Stimulated activated CD4-positive, alpha-beta T cell treated with anti-CD3 and anti-CD28 coated beads, Interleukin-4, amount 100 ng/mL, for 1 hour (primary cell): ENCODE data around the gene BBLN.

Experiments
- DNase-seq: peaks from one replicate; pipeline ENCODE4 v3.0.0-alpha.2; 2020

BBLN gene

DNA sequence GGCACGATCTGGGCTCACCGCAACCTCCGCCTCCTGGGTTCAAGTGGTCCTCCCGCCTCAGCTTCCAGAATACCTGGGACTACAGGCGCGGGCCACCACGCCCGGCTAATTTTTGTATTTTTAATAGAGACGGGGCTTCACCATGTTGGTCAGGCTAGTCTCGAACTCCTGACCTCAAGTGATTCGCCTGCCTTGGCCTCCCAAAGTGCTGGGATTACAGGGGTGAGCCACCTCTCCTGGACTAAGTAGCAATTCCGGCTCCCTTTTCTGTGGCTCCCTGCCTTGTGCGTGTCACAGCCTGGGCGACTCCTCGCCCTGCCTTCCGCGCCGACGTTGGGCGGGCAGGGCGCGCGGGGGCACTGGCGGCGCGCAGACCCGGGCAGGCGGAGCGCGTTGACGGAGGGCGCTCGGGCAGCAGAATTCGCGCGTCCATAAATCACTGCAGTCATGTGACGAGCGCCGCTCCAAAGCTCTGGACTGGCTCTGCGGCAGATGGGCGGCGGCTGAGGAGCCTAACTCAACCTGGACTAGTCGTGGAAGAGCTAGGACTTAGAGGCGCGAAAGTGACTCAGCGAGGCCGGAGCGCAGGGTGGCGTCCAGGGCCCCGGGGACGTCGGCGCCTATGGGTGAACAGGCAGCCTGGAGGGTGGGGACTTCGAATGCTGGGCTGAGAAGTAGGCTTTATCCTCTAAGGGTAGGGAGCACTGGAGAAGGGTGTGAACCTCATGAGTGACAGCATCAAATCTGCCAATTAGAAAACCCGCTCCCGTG, 32.7 kb downstream of the BBLN start:
- peak; percentile 56 for DNase-seq

GRCh38 chr9:128193469-128194096, 33.5 kb downstream of the BBLN start:
- DNase-seq: no peak

DNA sequence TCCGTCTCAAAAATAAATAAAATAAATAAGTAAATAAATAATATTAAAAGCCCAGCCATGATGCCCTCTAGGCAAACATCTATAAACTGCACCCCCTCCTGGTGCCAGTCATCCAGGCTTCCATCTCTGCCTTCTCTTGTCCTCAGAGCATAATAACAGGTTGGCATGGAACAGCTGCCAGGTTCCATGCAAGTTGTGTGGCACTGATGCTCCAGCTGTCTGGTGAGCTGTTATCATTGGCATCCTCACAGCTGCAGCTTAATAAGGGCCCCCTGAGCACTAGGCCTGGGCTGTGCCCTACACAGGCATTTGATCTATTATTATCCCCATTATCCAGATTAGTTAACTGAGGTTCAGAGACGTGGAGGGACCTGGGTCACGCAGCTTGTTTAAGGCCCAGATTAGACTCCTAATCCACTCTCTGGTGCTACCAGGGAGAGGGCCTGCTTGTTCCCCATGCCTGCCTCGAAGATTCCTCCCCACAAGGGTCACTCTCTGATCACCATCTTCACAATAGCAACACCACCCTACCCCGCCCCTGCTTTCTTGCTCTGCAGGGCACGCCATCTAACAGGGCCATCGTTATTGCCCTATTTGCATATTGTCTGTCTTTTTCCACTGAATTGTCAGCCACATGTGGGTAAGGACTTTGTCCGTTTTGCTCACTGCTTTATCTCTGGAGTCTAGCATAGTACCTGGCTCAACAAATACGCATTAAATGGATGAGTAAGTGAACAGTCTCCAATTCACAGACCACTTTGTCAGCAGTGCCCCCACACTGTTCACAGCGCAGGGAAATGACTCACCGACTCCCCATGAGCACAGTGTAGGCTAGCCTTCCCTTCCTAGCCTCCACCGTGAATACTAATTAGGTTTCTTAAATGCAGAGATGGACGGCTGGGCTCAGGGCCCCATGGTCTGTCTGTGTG, 41.6 kb downstream of the BBLN start:
- no peak for DNase-seq

DNA sequence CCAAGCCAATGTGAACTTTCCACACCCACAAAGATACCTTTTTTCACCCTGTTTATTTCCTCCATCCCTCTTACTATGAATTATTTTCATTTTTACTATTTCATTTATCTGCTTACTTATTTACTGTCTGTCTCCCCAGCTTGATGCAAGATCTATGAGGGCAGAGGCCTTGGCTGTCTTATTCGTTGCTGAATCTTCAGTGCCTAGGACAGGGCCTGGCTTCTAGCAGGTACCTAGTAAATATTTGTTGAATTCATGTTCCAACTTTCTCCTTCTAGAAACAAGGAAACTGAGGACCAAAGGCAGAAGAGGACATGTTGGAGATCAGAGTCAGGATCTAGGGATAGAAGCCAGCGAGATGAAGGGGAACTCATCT, 42.6 kb downstream of the BBLN start:
- DNase-seq: no peak

GRCh38 chr9:128203024-128203706, 43.1 kb downstream of the BBLN start, which contains the start of gene DNM1:
Gene DNM1 (plus strand): TSS chr9:128203379. CDS start chr9:128203471, 92 bp downstream.
- peak; percentile 67 for DNase-seq

DNA sequence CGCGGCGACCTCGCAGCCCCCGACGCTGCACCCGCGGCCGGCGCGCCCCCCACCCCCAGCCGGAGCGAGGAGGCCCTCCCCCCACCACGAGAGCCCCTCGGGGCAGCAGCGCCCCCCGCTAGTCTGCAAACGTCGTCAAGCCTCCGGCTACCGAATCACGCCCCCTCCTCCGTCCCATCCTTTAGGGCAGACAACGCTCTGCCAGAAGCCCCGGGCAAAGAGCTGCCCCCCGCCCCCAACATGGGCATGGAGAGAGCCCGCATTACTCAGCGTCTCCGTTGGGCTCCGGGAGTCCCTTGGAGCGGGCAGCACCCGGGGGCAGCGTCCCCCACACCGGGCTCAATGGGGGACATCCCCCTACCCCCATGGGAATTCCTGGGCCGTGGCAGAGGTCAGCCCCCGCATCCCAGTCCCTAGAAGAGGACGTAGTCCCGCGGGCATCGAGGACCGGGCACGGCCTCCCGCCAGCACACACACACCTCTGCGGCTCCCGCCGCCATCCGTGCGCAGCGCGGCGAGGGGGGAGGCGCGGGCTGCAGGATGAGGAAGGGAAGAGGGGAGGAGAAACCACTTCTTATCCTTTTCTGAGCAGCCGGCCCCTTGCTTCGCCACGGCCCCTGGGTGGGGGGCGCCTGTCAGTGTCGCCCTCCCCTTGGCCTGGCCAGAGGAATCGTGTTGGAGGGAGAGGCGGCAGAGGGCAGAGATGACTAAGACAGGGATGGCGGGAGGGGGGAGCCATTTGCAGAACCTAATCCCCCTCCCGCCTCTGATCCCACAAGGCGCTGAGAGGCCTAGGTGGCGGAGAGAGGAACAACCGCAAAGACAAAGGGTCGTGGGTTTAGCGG, 43.9 kb downstream of the BBLN start:
- DNase-seq: peak; percentile 16

GRCh38 chr9:128204858-128205257, 44.8 kb downstream of the BBLN start:
- DNase-seq: no peak

GRCh38 chr9:128205296-128205944, 45.4 kb downstream of the BBLN start:
- DNase-seq: no peak

GRCh38 chr9:128206484-128206883, 46.4 kb downstream of the BBLN start:
- no peak for DNase-seq

DNA sequence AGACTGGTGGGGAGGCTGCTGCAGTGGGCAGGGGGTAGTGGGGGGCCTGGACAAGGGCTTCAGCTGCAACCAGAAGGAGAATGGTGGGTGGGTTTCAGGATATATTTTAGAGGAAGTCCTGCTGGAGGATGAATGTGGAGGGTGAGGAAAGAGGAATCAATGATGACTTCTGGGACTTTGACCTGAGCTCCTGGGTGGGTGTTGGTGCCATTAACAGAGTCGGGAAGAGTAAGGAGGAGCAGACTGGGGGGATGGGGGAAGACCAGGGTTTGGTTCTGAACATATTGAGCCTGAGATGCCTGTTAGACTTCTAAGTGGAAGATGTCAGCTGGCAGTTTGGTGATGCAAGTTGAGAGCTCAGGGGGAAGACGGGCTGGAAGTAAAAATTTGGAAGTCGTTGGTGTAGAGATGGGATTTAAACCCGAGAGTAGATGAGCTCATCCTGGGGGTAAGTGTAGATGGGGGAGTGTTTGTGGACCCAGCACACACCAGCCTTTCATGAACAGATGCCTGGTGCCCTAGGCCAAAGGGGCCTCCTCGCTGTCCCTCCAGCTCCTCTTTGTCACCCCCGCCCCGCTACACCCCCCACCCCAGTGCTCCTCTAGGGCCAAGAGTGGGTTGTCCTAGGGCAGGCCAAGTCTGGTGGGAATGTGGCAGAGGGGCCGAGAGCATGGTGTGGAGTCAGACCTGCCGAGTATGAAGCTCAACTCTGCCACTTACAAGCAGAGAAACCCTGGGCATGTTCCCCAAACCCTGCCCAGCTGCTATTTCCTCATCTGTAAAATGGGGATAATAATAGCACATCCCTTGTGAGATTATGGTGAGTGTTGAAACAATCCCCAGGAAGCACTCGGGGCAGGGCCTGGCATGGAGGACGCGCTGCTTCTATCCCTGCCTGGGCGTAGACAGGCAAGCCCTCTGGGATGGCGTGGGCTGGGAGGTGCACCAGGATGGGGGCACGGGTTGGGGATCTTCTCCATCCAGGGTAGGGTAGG, 47.1 kb downstream of the BBLN start:
- no peak for DNase-seq

GRCh38 chr9:128208386-128208785, 48.3 kb downstream of the BBLN start:
- no peak for DNase-seq

DNA sequence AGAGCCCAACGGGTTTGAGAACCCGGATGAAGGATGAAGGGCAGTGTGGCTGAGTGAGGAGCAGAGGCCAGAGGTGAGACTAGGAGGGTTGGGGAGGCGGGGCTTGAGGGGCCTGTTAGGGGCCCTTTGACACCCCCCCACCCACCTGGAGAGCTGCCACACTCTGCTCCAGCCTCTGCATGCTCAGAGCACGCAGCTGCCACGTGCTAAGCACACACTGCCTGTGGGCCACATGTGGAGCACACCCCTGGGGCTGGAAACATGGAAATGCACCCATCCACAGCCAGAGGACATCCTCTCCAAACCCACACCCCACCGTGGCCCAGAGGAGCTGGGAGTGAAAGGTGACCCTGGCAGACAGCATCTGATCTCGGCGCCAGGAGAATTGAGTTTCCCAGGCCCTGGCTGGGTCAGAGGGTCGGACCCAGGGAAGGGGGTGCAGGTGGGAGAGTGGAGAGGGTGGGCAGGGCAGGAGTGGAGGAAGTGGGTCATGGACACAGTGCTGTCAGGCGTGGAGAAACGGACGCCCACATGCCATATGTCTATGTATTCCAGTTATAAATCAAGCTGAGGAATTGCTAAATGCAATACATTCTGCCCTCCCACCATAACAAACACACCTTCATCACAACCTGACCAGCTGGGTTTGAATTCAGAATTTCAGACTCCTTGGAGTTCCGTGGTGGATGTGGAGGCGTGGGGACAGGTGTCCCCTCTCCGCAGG, 49.0 kb downstream of the BBLN start:
- DNase-seq: no peak

DNA sequence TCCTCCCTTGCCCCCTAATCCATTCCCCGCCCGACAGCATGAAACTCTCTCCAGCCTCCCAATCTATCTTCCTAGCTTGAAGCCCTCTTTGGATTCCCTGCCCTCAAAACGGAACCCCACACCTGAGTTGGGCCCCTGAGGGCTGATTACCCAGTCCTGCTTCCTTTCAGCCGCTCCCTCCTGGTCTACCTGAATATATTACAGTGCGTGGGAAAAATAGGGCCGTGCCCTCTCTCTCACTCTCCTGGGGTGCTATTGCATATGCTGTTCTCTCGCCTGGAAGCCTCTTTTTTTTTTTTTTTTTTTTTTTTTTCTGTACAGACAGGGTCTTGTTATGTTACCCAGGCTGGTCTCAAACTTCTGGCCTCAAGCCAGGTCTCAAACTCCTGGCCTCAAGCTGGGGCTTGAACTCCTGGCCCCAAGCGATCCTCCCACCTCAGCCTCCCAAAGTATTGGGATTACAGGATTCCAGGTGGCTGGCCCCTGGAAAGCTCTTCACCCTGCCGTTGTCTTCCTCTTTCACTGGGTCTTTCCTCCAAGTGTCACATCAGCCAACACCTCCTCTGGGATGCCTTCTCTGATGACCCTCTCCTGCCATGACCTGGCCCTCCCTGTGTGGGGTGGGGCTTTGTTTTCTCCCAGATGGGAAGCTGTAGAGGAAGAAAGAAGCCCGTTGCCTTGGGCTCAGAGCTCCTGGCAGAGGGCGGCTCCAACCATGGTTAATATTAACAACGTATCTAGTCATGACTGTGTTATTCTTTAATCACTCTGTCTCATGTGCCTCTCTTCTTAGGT, 51.3 kb downstream of the BBLN start:
- no peak for DNase-seq

GRCh38 chr9:128211981-128212281, 51.9 kb downstream of the BBLN start:
- DNase-seq: no peak
